ENCODE measurements around the gene TGIF1.

Gene TGIF1

GRCh38 chr18:3491981-3492555 is 42.1 kb downstream of the TGIF1 start:
- in situ Hi-C loops (cut with HindIII; ENCODE audit: low sequenced_read_pairs) = no loop called here
- H3K4me3 ChIP-seq (ENCODE audit: low read depth, low read length) = no peak overlapping the region
- no peak for DNase-seq (ENCODE audit: low read depth, low spot score)
- no peak for TF ChIP-seq CTCF (IDR thresholded peaks at IDR 0.05; ENCODE audit: low read depth, low read length)

GRCh38 chr18:3492721-3493120 is 42.7 kb downstream of the TGIF1 start:
- no peak for DNase-seq (ENCODE audit: low read depth, low spot score)
- in situ Hi-C loops (cut with HindIII; ENCODE audit: low sequenced_read_pairs) = no loop called here
- no peak for TF ChIP-seq CTCF (IDR thresholded peaks at IDR 0.05; ENCODE audit: low read depth, low read length)
- no peak overlapping the region for H3K4me3 ChIP-seq (ENCODE audit: low read depth, low read length)

GRCh38 chr18:3493501-3494244 is 43.7 kb downstream of the TGIF1 start:
- DNase-seq (ENCODE audit: low read depth, low spot score) = no peak
- no peak for TF ChIP-seq CTCF (IDR thresholded peaks at IDR 0.05; ENCODE audit: low read depth, low read length)
- in situ Hi-C loops (cut with HindIII; ENCODE audit: low sequenced_read_pairs) = no loop called here
- H3K4me3 ChIP-seq (ENCODE audit: low read depth, low read length) = no peak overlapping the region

GRCh38 chr18:3494245-3494526 is 44.2 kb downstream of the TGIF1 start:
- no peak for TF ChIP-seq CTCF (IDR thresholded peaks at IDR 0.05; ENCODE audit: low read depth, low read length)
- H3K4me3 ChIP-seq (ENCODE audit: low read depth, low read length) = no peak overlapping the region
- no peak for DNase-seq (ENCODE audit: low read depth, low spot score)
- in situ Hi-C loops (cut with HindIII; ENCODE audit: low sequenced_read_pairs) = no loop called here

- no peak for DNase-seq (ENCODE audit: low read depth, low spot score)
- H3K4me3 ChIP-seq (ENCODE audit: low read depth, low read length) = no peak overlapping the region
- no peak for TF ChIP-seq CTCF (IDR thresholded peaks at IDR 0.05; ENCODE audit: low read depth, low read length)
- in situ Hi-C loops (cut with HindIII; ENCODE audit: low sequenced_read_pairs) = no loop called here
Observed at GRCh38 chr18:3494569-3494968, 44.6 kb downstream of the TGIF1 start.

GRCh38 chr18:3495691-3496430 is 45.9 kb downstream of the TGIF1 start:
- in situ Hi-C loops (cut with HindIII; ENCODE audit: low sequenced_read_pairs) = no loop called here
- no peak for TF ChIP-seq CTCF (IDR thresholded peaks at IDR 0.05; ENCODE audit: low read depth, low read length)
- no peak for DNase-seq (ENCODE audit: low read depth, low spot score)
- H3K4me3 ChIP-seq (ENCODE audit: low read depth, low read length) = no peak overlapping the region
